HG02642 (cell line): ENCODE measurements around the gene EIF4E2.

Experiments
- ATAC-seq: cut with Tn5 transposase; IDR thresholded peaks from one replicate; pipeline ENCODE4 v1.9.1; 2021; ENCODE audit warnings: mild to moderate bottlenecking; ENCODE audit not compliant: unreplicated experiment, poor library complexity

EIF4E2 gene

GRCh38 chr2:232588680-232589585, 38.4 kb downstream of the EIF4E2 start:
- ATAC-seq = no peak

DNA sequence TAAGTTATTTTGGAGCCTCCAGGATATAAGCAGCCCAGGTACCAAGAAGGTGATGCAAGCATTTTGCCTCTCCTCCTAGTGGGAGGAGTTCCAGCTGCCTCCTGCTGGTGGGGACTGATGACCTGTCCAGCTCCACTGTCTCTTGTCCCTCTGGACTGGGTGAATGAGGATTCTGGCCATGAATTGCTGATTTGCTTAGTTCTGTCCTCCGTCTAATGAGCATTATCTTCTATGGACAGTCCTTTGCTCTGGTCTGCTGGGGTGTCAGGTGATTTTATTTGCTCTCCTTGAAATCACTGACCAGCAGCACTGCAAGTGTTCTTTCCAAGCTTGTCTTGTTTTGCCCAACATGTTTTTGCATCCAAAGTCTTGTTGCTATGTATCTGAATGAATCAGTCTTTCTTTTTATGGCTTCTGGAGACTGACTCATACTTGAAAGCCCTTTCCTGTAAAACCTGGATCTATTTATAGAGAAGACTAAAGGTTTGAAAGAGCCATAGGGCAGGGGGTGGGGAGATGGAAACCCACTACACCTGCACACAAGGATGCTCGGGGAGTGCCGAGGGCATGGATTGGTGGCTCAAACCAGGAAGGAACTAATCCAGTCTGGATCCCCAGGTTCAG, 42.4 kb downstream of the EIF4E2 start:
- ATAC-seq = no peak

GRCh38 chr2:232593982-232594381, 43.5 kb downstream of the EIF4E2 start:
- no peak for ATAC-seq

DNA sequence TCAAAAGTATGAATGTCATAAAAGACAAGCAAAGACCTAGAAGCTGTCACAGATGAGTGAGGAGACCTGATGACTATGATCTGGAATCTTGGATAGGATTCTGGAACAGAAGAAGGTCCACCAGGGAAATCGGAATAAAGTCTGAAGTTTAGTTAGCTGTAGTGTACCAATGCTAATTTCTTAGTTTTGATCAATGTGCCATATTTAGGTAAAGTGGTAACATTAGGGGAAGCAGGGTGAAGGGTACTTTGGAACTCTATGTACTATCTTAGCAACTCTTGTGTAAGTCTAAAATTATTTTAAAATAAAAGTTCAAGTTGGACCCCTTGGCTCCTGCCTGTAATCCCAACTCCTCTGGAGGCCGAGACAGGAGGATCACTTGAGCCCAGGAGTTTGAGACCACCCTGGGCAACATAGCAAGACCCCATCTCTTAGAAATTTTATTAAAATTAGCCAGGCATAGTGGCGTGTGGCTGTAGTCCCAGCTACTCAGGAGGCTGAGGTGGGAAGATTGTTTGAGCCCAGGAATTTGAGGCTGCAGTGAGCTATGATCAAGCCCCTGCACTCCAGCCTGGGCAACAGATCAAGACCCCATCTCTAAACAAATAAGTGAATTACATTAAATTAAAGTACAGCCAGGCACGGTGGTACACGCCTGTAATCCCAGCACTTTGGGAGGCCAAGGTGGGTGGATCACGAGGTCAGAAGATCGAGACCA, 47.0 kb downstream of the EIF4E2 start:
- no peak for ATAC-seq

DNA sequence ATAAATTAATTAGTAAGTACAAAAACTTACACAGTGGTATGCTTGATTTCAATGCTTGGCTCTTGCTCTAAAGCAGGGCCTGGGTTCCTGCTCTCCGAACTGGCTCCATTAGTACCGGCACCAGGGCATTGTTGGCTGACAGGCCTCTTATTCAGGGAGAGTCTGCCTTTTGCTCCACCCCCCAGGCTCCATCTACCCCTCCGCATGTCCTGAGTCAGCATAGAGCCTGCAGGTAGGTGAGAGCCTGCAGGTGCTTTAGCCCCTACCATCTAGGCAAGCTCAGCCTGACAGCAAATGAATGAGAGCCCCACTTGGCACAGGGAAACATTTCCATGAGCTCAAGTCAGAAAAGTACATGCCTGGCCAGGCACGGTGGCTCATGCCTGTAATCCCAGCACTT, 47.8 kb downstream of the EIF4E2 start:
- no peak for ATAC-seq

DNA sequence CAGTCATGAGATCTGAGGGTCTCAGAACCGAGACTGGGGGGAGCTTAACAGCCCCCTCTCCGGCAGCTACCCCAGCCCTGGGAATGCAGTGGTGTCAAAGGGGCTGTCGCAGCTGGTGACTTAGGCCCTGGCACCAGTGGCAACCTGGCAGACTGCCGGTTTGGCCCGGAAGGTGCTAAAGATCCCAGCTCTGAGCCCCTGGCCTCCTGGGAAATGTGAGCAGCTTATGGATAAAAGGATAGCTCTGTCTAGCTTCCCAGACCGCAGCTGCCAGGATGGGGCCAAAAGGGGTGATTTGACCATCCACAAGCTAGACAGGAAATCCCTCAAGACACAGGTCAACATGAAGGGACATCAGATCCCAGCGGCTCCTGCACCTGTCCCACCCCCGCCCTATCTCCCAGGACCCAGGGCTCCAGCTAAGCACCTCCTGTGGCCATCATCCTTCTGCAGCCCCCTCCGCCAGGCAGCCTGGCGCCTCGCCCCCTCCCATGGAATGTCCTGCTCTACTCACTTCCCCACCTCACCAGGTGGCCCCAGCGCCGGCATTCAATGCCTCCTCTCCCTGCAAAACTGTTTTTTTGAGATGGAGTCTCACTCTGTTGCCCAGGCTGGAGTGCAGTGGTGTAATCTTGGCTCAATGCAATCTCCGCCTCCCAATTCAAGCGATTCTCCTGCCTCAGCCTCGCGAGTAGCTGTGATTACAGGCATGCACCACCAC, 49.7 kb downstream of the EIF4E2 start:
- ATAC-seq = no peak

- ATAC-seq = no peak
These were observed 52.8 kb downstream of the EIF4E2 start for GRCh38 chr2:232603283-232603682.

- ATAC-seq = no peak
These were observed 54.0 kb downstream of the EIF4E2 start for GRCh38 chr2:232604535-232604934.

- ATAC-seq = no peak
These were observed 56.5 kb downstream of the EIF4E2 start for GRCh38 chr2:232607011-232607410.

DNA sequence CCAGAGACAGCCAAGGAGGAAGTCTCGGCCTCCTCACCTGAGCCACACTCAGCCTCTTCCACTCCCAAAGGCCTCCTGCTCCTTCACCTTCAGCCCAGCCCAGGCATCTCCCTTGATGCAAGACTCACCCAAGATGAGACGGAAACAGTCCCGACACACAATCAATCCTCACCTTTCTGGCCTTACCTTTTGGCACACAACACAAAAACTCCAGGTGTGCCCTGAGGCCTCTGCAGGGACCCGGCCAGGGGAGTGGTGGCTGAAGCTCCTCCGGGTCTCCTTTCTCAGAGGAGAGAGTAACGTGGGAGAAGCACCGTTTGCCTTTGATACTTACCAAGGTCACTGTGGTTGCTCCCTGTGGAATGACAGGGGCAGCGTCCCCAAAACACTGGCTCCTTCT, 59.1 kb downstream of the EIF4E2 start:
- ATAC-seq = no peak

GRCh38 chr2:232610081-232610480, 59.6 kb downstream of the EIF4E2 start:
- no peak for ATAC-seq

GRCh38 chr2:232611061-232611460, 60.6 kb downstream of the EIF4E2 start:
- ATAC-seq = no peak

DNA sequence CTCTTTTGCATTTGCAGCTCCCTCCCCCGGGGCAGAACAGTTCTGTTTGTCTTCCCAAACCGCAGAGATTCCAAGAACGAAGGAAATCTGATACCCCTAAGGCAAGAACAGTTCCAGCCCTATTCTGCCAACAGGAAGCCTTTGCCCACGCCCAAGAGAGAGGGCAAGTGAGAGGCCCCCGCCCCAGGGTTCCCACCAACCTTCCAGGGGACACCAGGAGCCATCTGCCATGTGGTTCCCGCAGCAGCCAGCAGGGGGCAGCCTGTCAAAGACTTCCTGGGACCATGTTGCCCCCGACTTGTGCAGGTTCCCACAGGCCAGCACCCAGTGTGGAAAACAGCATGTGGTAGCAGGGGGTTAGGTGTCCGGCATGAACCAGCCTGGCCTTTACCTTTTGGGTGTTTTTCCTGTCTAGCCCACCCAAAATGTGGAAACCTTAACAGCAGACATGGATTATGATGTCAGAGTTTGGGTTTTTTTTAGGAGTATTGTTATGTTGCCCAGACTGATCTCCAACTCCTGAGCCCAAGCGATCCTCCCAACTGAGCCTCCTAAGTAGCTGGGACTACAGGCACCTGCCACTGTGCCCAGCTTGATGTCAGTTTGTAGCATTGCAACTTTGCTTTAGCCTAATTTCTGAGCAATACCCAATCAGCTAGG, 61.2 kb downstream of the EIF4E2 start:
- ATAC-seq = no peak

DNA sequence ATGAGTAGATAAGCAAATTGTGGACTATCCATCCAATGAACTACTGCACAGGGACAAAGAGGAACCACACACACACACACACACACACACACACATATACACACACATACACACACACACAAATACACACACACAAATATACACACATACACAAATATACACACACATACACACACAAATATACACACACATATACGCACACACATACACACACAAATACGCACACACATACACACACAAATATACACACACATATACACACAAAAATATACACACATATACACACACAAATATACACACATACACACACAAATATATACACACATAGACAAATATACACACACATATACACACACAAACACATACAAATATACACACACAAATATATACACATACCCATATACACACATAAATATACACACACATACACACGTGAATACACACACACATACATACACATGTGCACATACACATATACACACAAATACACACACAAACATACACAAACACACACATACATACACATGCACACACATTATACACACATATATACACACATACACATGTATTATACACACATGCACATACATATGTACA, 63.1 kb downstream of the EIF4E2 start:
- no peak for ATAC-seq

DNA sequence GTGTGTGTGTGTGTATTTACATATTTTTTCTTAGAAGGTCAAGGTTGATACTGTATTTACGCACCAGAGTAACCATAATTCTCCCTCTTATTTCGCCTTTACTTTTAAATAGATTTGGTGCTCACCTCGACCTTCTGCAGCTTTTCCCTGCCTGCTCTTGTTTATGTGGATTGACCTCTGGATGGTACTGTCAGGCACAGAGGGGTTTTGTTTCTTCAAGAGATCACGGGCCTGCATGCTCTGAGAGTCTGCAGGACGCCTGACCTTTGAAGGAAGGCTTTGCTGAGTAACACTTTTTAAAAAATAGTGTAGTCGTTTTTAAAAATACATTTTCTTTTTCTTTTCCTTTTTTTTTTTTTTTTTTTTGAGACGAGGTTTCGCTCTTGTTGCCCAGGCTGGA, 64.8 kb downstream of the EIF4E2 start:
- ATAC-seq = no peak
